Heart right ventricle (tissue), 16 donors: Measurements from ENCODE around the gene KRTDAP. TPM values are rescaled to one million over a fixed set of nuclear protein-coding genes. Genes with fewer than 3 reads are reported as not detected.

Source experiments
- ATAC-seq, 8 donors: fragments of 200-7000 bp; cut with Tn5 transposase; one replicate each; pipeline ENCODE4 v1.9.1; 2020; ENCODE audit warnings: mild to moderate bottlenecking in 8 of 8, moderate library complexity in 8 of 8, moderate number of reproducible peaks in 1 of 8
- DNase-seq, 2 donors: peaks; one replicate each; pipeline ENCODE4 v3.0.0-alpha.2; 2020
- H3K27ac ChIP-seq, 10 donors: fragments of 200-600 bp; sonication (generic) in 2 of 10; one replicate each; pipeline versions ENCODE4 v1.5.0 to v1.8.0; 2020 to 2022; ENCODE audit warnings: mild to moderate bottlenecking in 3 of 10
- H3K27me3 ChIP-seq, 7 donors: fragments of 200-600 bp; one replicate each; pipeline ENCODE4 v1.8.0; 2021 to 2022; ENCODE audit warnings: mild to moderate bottlenecking in 2 of 7
- H3K36me3 ChIP-seq, 9 donors: fragments of 200-600 bp; sonication (generic) in 1 of 9; one replicate each; pipeline versions ENCODE4 v1.5.0 to v1.8.0; 2020 to 2022; ENCODE audit warnings: mild to moderate bottlenecking in 2 of 9
- H3K4me1 ChIP-seq, 9 donors: fragments of 200-600 bp; sonication (generic) in 1 of 9; one replicate each; pipeline versions ENCODE4 v1.5.0 to v1.8.0; 2020 to 2022; ENCODE audit warnings: mild to moderate bottlenecking in 4 of 9
- H3K4me3 ChIP-seq, 10 donors: fragments of 200-600 bp; sonication (generic) in 2 of 10; one replicate each; pipeline versions ENCODE4 v1.5.0 to v1.8.0; 2020 to 2022; ENCODE audit warnings: mild to moderate bottlenecking in 7 of 10, moderate library complexity in 2 of 10
- H3K9me3 ChIP-seq, 11 donors: fragments of 200-600 bp in 10 of 11; sonication (generic) in 2 of 11; one replicate each; pipeline versions ENCODE4 v1.5.0 to v1.8.0; 2013 to 2022; ENCODE audit warnings: mild to moderate bottlenecking in 2 of 11, control low read depth in 1 of 11, moderate library complexity in 1 of 11
- WGBS, 2 donors: extraction: QIAGEN DNeasy Blood & Tissue Kit; methylation state at CpG; one replicate each; pipeline ENCODE4 v1.1.7; 2013; ENCODE audit warnings: inconsistent platforms in 1 of 2; 5-methylcytosine and 5-hydroxymethylcytosine counted together
- intact Hi-C, 10 donors: fragments of 100-400 bp; cut with DNase I; formaldehyde crosslinking; loops; one replicate each; pipeline versions ENCODE4 v1.11.1 to v1.14.2; 2022
- polyA plus RNA-seq, 2 donors: library from polyadenylated mRNA; stranded (reverse); fragments of 200-250 nt; gene quantifications; one replicate each; pipeline ENCODE4 v1.2.3, GENCODE V29; 2013
- total RNA-seq, 10 donors: library from RNA; stranded (reverse); fragmentation: NEBNext Ultra II Directional in 3 of 10; extraction: Animal tissue kit (Norgen Biotek cat#: 25700) in 3 of 10; gene quantifications; one replicate each; pipeline versions ENCODE4 v1.2.1 to v1.2.4, GENCODE V29; 2021 to 2023
- TF ChIP-seq, protein P1 (sequence below), 9 donors: fragments of 200-600 bp; sonication (generic) in 2 of 9; IDR thresholded peaks; one replicate each; pipeline versions ENCODE4 v1.5.0 to v1.8.0; 2021 to 2022; ENCODE audit warnings: antibody characterized with exemption in 9 of 9, mild to moderate bottlenecking in 5 of 9, moderate library complexity in 1 of 9
- donor health status: Arrhythmogenic right ventricular cardiomyopathy.
- donor health status: ischemic (EF 13 %, LVEDD 7.1; RV severe dilation, severe dysfunction).
- donor health status: healthy with polysubstance abuse.
- donor health status: DM: no; HTN: yes; CAD: no.
- donor health status: DM: no; HTN: no; CAD: no.
- donor health status: ischemic (EF 25% LVEDD 6.9; RV normal size, moderate dysfunction).
- donor health status: ischemic (EF 25% LVEDD 5.7; RV mildly dilated, moderate dysfunction).
- donor health status: healthy.
- donor health status: DM: yes; HTN: yes; CAD: no.
- donor health status: Ischemic cardiomyopathy.
- donor health status: ischemic (EF 35%, LVEDD 5.7; RV mildly dilated, moderate dysfunction).
- donor health status: nonischemic (EF 11% LVEDD 7.7; RV severe dilation, severe dysfunction).
- donor health status: DM: yes; HTN: yes; CAD: no.
- donor health status: PGD.
- donor health status: ischemic (EF 29% LVEDD 5.4; RV normal size, mild dysfunction).
- donor health status: nonischemic (EF 23%, LVEDD 6.1; RV moderate dilation, normal function).

KRTDAP gene
- total and polyA plus RNA-seq, 12 donors, result not detected

- ATAC-seq (no peak), DNase-seq (no peak)
- H3K9me3 ChIP-seq, result no peaks in the 10 kb centered on the region
- WGBS, 2 donors, result 75 to 80% methylated on average over 7 of the region's 7 CpGs
- no peak overlapping the region for H3K27ac ChIP-seq
- intact Hi-C loops, result loop anchor here in 1 of 10 donors (5.0 kb wide), 1 partner anchor 206 kb away; the partner anchor contains the start of gene KMT2B
- peaks cover 0 to 78% (median 63%) of the 10 kb centered on the region in 7 donors for H3K27me3 ChIP-seq
- H3K4me3 ChIP-seq, result no peak overlapping the region
- H3K36me3 ChIP-seq, result no peaks in the 10 kb centered on the region
- TF ChIP-seq, protein P1, sequence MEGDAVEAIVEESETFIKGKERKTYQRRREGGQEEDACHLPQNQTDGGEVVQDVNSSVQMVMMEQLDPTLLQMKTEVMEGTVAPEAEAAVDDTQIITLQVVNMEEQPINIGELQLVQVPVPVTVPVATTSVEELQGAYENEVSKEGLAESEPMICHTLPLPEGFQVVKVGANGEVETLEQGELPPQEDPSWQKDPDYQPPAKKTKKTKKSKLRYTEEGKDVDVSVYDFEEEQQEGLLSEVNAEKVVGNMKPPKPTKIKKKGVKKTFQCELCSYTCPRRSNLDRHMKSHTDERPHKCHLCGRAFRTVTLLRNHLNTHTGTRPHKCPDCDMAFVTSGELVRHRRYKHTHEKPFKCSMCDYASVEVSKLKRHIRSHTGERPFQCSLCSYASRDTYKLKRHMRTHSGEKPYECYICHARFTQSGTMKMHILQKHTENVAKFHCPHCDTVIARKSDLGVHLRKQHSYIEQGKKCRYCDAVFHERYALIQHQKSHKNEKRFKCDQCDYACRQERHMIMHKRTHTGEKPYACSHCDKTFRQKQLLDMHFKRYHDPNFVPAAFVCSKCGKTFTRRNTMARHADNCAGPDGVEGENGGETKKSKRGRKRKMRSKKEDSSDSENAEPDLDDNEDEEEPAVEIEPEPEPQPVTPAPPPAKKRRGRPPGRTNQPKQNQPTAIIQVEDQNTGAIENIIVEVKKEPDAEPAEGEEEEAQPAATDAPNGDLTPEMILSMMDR (IDR thresholded peaks at IDR 0.05), result no peak
- peaks cover 0 to 17% (median 13%) of the 10 kb centered on the region in 9 donors for H3K4me1 ChIP-seq
Observed at GRCh38 chr19:35511337-35511736, 21.1 kb upstream of the KRTDAP start.

- peak in 4 of 8 donors; percentile 3 to 12 (median 8) for ATAC-seq
- TF ChIP-seq, protein P1 (IDR thresholded peaks at IDR 0.05), result peak in 3 of 9 donors; percentile 8 to 34 (median 28)
- intact Hi-C loops, result loop anchor here in 1 of 10 donors (5.0 kb wide), 1 partner anchor 207 kb away; the partner anchor contains the start of gene KMT2B
- peaks cover 0 to 78% (median 63%) of the 10 kb centered on the region in 7 donors for H3K27me3 ChIP-seq
- peaks cover 0 to 17% (median 13%) of the 10 kb centered on the region in 9 donors for H3K4me1 ChIP-seq
- no peaks in the 10 kb centered on the region for H3K9me3 ChIP-seq
- no peak overlapping the region for H3K27ac ChIP-seq
- DNase-seq, result no peak
- H3K36me3 ChIP-seq, result no peaks in the 10 kb centered on the region
- WGBS, 2 donors, result 7 to 8% methylated on average over 15 of the region's 15 CpGs
- peak overlapping the region in 5 of 10 donors; percentile 42 to 56 (median 45) for H3K4me3 ChIP-seq
Observed at GRCh38 chr19:35510626-35510964, 20.3 kb upstream of the KRTDAP start.

- TF ChIP-seq, protein P1 (IDR thresholded peaks at IDR 0.05), result peak; percentile 78 to 97 (median 94)
- peak; percentile 68 to 79 for DNase-seq
- peaks cover 0 to 78% (median 57%) of the 10 kb centered on the region in 7 donors for H3K27me3 ChIP-seq
- peak; percentile 80 to 92 (median 87) for ATAC-seq
- H3K4me3 ChIP-seq, result peak overlapping the region in 9 of 10 donors; percentile 27 to 56 (median 44)
- no peaks in the 10 kb centered on the region for H3K9me3 ChIP-seq
- peaks cover 0 to 17% (median 13%) of the 10 kb centered on the region in 9 donors for H3K4me1 ChIP-seq
- H3K36me3 ChIP-seq, result no peaks in the 10 kb centered on the region
- intact Hi-C loops, result loop anchor here in 2 of 10 donors (5.0 kb wide), 2 partner anchors 77 to 207 kb away; partner anchors contain the start of genes KMT2B (in 1 of the 2) and PMIS2 (in 1 of the 2)
- WGBS, 2 donors, result 1% methylated on average over 39 of the region's 39 CpGs
- H3K27ac ChIP-seq, result no peak overlapping the region
Observed at GRCh38 chr19:35509861-35510625, 19.8 kb upstream of the KRTDAP start.

DNA sequence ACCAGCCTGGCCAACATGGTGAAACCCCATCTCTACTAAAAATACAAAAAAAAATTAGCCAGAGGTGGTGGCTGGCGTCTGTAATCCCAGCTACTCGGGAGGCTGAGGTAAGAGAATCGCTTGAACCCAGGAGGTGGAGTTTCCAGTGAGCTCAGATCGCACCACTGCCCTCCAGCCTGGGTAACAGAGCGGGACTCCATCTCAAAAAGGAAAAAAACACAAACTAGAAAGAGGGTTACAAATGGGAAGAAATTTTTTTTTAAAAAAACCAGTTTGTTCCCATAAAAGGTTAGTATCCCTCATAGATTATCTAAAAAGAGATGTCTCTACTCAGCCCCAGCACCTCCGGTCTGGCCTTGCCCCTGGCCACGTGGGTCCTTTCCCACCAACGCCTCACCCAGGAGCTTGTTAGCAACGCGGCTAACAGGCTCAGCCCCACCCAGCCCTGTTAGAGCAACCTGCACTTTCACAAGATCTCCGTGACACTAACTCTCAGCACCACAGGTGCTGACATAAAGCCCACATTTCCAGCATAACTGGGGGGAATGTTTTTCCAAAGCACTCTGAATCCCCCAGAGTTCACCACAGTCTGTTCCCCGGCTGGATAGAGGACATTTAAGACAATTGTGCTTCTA lies 18.9 kb upstream of the KRTDAP start:
- peaks cover 0 to 70% (median 53%) of the 10 kb centered on the region in 7 donors for H3K27me3 ChIP-seq
- WGBS, 2 donors, result 27 to 34% methylated on average over 12 of the region's 12 CpGs
- no peak for DNase-seq

More for the DNA sequence above, 18.9 kb upstream of the KRTDAP start:
- intact Hi-C loops, result loop anchor here in 1 of 10 donors (5.0 kb wide), 1 partner anchor 78 kb away; the partner anchor contains the start of gene PMIS2
- peak in 1 of 8 donors; percentile 32 for ATAC-seq
- H3K9me3 ChIP-seq, result no peaks in the 10 kb centered on the region
- peak overlapping the region in 4 of 10 donors; percentile 42 to 56 (median 46) for H3K4me3 ChIP-seq
- H3K27ac ChIP-seq, result no peak overlapping the region
- no peaks in the 10 kb centered on the region for H3K36me3 ChIP-seq
- TF ChIP-seq, protein P1 (IDR thresholded peaks at IDR 0.05), result no peak
- H3K4me1 ChIP-seq, result peaks cover 0 to 17% (median 13%) of the 10 kb centered on the region in 9 donors
